Left ventricle myocardium superior (tissue), 1 donor: ENCODE measurements around the gene HNRNPH1. TPM values are rescaled to one million over a fixed set of nuclear protein-coding genes. Genes with fewer than 3 reads are reported as not detected.
"Not testable (repeated sequence)": the region's sequence is repeated elsewhere in the genome, so short reads cannot be mapped to it uniquely, and the experiment has no call there.

Experiments used
- ATAC-seq: fragments of 200-7000 bp; cut with Tn5 transposase; one replicate; pipeline ENCODE4 v1.9.1; 2020; ENCODE audit warnings: mild to moderate bottlenecking, moderate library complexity
- DNase-seq: peaks from one replicate; pipeline ENCODE4 v3.0.0-alpha.2; 2020
- intact Hi-C: fragments of 100-400 bp; cut with micrococcal nuclease; formaldehyde crosslinking; loops from one replicate; pipeline ENCODE4 v1.11.0; 2022
- total RNA-seq: library from RNA; stranded (reverse); fragmentation: NEBNext Ultra II Directional; extraction: Animal tissue kit (Norgen Biotek cat#: 25700); gene quantifications from one replicate; pipeline ENCODE4 v1.2.1, GENCODE V29; 2021
- donor health status: DM: no; HTN: yes; CAD: no; lungs with severe emphysema.

HNRNPH1 gene
- total RNA-seq, 1 donor from 2014 or later = 230 TPM

DNA sequence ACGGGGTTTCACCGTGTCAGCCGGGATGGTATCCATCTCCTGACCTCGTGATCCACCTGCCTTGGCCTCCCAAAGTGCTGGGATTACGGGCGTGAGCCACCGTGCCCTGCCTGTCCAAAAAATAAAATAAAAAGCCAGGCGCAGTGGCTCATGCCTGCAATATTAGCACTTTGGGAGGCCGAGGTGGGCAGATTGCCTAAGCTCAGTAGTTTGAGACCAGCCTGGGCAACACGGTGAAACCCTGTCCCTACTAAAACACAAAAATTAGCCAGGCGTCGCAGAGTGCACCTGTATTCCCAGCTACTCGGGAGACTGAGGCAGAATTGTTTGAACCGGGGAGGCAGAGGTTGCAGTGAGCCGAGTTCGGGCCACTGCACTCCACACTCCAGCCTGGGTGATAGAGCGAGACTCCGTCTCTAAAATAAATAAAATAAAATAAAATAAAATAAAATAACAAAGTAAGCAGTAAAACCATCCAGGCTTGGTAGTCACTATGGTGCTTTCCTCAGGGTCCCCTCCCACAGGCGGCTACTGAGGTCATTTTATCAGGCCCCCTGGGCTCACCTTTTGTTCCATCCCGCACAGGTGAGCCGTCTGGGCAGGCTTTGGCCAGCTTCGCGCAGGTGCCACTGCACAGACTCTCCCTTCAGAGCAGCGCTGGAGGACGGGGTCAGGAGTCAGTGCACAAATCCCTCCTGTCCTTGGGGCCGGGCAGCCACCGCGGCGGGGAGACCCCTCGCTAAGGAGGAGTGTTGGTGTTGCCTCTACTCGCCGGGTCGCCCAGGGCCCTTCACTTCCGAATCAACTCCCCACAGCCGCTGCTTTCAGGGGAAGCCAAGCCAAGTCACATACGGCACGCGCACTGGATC lies 10.3 kb upstream of the HNRNPH1 start:
- intact Hi-C loops, DNase-seq: not testable (repeated sequence)

GRCh38 chr5:179624841-179625271 lies 1.4 kb upstream of the HNRNPH1 start:
- no peak for ATAC-seq
- no peak for DNase-seq
- intact Hi-C loops = no loop called here

More for the DNA sequence above, 10.3 kb upstream of the HNRNPH1 start:
- not testable (repeated sequence) for ATAC-seq

DNA sequence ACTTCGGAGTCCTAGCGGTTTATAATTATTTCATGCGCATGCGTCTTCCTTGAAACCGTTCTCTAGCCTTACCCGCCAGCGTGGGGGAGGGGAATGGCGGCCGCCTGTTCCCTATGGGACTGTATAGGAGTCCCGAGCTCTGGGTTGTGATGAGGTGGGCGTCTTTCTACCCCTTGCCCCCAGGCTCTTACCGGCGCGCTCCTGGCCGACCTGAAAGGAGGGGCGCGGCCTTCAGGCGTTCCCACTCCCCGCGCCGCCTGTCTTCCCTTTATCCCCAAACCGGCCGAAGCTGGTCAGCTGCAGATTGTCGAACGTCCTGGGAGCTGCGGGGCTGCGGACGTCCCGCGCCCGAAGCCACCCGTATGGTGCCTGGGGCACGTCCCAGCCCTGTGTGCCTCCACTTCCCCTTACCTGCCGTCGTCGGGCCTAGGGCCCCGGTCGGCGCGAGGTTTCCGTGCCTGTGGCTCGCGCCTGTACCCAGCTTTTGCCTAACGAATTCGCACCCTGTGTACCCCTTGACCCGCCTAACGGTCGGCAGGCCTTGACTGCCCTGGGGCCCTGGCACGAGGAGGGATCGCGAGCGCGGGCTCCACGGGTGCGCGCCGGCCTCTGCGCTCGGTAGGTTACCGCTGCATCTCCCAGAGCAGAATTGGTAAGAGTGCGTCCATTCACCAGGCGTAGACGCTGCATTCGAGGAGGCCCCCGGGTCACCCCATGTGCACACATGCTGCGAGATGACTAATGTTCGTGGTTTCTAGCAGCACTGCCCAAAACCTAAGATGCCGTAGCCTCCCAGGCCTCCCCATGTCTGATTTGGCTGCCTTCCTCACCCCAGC lies 653 bp upstream of the HNRNPH1 start:
- DNase-seq (peak; percentile 60), ATAC-seq (peak; percentile 12)
- intact Hi-C loops = no loop called here

DNA sequence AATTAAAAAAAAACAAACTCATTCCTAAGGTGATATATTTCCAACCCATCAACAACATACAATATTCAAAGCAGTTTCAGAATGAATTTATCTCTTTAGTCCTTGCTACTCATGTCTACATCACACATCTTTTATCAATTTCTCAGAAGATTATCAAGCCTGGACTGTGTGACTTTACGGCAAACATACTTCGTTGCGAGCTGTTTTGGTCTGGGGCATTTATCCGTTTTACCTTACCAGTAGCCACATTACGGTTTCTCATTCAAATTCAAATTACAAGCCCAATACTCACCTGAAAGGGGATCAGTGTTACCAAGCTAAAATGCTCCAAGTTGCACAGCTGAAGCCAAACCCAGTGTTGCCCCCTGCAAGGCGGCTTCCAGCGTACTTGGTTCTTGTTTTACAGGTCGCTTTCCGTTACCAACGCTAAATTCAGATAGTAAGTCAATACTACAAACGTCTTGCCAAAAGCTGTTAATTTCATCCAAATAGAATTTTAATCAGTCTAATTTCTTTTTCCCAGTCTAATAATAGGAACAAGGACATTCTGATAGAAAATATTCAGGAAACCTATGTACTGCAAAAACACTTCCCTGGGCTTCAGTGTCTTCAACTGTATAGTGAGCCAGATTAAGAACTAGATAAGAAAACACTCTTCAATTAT lies 1.8 kb downstream of the HNRNPH1 start:
- no peak for DNase-seq
- ATAC-seq = no peak
- intact Hi-C loops = no loop called here

DNA sequence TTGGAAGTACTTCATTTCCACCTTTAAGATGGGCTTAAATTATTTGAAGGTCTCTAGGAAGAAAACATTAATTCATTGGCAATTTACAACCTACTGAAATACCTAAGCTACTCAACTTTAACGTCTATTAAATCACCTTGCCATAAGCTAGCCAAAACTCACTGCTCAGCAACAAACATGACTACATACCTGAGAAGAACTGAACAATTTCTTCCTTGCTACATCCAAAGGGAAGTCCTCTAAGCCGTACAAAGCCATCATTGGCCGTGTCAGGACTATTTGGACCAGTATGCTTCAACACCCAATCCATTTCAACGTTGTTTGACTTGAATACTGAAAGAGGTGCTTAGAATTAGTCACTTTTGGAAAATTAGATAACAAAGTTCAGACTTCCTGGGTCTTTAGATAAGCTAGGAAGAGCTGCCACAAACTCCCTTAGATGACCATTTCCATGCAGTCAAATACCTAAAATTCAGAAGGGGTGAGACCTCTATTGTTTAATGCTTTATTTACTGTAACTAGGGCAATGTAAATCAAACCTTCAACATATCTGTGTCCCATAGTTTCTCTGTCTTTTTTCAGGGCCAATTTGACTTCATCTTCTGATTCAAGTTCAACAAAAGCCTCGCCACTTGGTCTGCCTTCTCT lies 2.6 kb downstream of the HNRNPH1 start:
- no peak for ATAC-seq
- intact Hi-C loops = no loop called here
- DNase-seq = no peak

- intact Hi-C loops = no loop called here
- DNase-seq (no peak), ATAC-seq (no peak)
Observed at GRCh38 chr5:179620293-179620692, 3.2 kb downstream of the HNRNPH1 start.

DNA sequence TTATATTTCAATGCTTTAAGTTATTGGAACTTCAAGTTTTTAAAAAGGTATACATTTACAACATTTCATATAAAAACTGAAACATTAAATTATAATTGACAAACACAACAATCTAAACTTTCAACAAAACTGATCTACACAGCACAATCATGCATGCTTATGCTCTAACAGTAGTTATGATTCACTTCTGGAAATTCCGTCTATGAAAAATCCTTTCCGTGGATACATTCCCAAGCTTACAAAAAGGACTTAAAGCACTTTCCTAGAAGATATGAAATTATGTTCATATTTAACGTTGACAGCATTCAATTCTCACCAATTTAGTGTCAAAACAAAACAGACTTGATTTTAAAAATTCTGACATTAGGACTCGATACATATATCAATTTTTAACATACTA lies 3.7 kb downstream of the HNRNPH1 start:
- intact Hi-C loops = no loop called here
- DNase-seq (no peak), ATAC-seq (no peak)

- DNase-seq = peak; percentile 16
- no peak for ATAC-seq
- intact Hi-C loops = no loop called here
Observed at GRCh38 chr5:179618923-179619554, 4.4 kb downstream of the HNRNPH1 start.

DNA sequence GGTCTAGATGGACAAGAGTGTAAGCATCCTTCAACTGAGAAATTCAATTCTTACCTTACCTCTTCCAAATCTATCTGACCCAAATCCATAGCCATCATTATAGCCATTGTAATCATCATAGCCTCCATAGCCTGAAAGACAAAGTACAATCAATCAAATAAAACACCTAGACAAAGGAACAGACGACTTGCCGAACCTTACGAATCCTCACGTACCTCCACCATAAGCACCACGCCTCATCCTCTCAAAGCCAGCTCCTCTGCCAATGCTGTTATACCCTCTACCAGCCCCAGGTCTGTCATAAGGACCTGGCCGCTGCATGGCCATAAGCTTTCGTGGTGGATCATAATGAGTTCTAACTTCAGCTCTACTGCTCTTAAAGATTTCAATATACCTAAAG lies 5.5 kb downstream of the HNRNPH1 start:
- intact Hi-C loops = no loop called here
- DNase-seq (peak; percentile 9), ATAC-seq (no peak)

DNA sequence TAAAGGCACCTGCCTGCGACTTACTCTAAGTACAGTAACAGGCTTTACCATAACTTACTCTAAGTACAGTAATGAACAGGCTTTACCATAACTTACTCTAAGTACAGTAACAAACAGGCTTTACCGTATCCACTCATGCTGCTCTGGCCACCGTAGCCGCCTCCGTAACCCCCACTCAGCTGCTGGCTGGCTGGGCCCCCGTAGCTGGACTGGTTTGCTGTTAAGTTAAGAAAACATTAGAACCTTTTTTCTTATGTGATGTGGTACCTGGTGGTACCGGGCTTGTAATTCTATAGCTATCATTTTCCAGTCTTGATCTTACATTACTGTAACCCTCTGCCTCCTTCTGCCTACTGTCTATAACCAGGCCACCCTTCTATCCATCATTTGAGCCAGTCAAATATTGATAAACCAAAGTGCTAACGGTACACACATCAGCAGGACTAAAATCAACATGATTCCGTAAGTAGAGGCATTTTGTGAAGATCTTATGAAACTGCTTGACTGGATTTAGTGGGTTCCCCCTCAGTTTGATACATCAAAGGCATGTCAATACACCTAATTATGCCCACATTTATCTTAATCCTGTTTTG lies 7.4 kb downstream of the HNRNPH1 start:
- ATAC-seq (no peak), DNase-seq (no peak)
- intact Hi-C loops = no loop called here

DNA sequence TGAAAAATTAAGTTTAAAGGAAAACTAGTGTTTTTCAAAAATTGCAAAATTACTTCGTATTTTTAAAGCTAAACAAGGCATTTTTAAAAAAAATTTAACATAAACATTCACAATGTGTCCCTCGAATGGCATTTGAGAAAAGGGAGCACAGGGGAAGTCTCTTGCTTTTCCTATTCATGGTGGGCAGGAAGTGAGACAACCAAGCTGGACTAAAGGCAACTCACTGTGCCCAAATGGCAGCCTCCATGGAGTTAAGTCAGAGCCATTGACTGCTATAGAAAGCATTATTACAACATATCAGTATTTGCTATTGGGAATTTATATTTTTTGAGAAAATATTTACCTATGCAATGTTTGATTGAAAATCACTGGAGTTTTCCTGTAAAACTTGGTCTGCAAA lies 8.3 kb downstream of the HNRNPH1 start:
- intact Hi-C loops = no loop called here
- no peak for ATAC-seq

GRCh38 chr5:179614745-179615144 lies 8.7 kb downstream of the HNRNPH1 start:
- DNase-seq (no peak), ATAC-seq (no peak)
- intact Hi-C loops = no loop called here

More for the DNA sequence above, 8.3 kb downstream of the HNRNPH1 start:
- no peak for DNase-seq

GRCh38 chr5:179613460-179614071 lies 9.9 kb downstream of the HNRNPH1 start:
- no peak for DNase-seq
- intact Hi-C loops = no loop called here
- no peak for ATAC-seq

DNA sequence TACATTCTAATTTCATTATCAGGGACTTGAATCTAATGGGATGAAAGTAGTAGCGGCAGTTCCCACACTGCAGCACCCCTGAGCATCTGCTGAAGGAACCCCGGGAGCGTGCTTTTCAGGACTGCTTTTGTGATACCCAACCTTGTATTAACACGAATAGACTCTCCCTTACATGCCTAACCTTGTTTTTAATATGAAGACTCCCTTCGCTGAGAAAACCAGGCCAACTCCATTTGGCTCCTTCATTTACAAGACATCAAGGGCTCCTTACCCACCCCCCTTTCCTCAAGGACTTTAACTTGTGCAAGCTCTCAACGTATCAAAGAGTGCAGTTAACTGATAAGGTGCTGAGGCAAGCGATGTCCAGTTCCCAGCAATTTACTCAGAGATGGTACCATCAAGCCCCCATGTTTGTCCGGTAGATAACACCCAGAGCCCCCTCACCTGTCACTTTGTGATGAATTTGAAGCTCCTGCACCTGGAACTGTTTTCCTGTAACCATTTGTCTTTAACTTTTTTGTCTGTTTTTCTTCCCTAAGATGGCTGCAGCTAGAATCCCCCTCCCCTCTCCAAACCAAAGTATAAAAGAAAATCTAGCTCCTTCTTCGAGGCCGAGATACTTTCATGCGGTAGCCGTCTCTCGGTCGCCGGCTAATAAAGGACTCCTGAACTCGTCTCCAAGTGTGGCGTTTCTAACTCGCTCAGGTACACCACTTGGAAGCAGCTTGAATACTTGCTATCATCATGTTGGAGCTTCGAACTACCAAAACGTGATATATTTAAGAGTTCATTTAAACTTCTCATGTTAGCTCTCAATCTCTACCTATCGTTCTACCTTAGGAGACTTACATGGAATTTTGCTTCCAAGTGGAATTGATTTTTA lies 10.7 kb downstream of the HNRNPH1 start:
- ATAC-seq = no peak
- DNase-seq = no peak
- intact Hi-C loops = no loop called here

DNA sequence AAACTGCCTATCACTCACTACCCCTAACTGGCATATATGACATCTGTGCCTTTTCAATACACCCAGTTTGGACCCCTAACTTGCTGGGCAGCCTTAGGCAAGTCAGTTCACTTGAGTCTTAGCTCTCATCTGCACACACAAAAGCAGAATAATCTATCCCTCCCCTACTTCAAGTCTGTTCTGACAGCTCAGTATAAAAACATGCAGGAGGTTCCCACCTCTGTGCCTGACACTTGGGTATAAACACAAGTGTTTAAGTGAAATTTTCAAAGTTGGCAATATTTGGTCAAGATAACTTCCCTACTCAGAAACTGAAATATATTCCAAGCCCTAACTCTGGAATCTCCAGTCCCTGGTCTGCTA lies 12.6 kb downstream of the HNRNPH1 start:
- no peak for ATAC-seq
- intact Hi-C loops = no loop called here

DNA sequence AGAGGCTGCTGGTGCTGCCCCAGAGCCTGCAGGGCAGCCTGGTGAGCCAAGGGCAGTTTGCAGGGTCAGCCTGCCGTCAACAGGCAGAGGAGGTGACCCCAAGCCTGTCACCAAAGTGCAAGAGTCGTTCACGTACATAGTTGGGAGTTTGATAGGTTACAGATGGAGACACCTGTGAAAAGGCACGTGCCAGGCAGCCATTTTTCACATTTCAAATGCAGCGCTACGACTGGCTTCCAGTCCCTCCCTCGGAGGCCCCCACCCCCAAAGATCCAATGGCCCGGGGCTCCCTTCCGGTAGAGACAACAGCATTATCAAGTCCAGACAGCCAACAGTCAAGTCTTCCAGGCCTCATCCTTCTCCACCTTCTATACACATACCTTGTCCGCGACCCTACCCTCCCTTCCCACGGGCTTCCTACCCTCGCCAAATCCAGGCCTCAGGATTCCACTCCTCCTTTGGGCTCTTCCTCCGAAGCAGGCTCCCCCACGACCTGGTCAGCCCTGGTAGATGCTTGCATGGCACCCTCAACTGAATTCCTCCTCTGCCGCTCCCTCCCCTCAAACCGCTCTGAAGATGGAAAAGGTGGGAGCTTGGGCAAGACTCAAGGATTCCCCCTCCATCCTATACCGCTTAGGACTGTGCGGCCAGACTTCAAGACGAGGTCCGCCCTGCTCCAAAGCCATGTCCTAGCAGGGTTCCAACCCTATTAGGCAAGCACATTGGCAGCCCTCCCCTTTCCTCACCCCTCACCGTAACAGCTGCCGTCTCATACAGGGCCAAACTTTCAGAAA lies 13.2 kb downstream of the HNRNPH1 start:
- DNase-seq (peak; percentile 57), ATAC-seq (peak; percentile 28)
- intact Hi-C loops = no loop called here

More for the DNA sequence above, 12.6 kb downstream of the HNRNPH1 start:
- DNase-seq = no peak

DNA sequence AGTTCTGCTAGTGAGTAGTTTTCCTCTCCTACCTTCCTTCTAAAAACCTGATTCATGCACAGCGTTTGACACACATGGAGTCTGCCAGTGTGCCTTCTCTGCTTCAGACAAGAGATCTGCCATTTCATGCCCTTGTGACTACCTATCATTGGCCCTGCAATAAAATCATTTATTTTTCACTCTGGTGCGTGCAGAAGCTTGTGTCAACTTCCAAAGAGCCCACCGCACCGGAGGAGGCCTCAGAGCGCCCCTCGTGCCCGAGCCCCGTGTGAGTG lies 13.7 kb downstream of the HNRNPH1 start:
- ATAC-seq = no peak

More for the DNA sequence above, 13.7 kb downstream of the HNRNPH1 start:
- intact Hi-C loops = no loop called here
- no peak for DNase-seq
